ENCODE data around the gene ARL14EPL. TPM values are rescaled to one million over a fixed set of nuclear protein-coding genes. Genes with fewer than 3 reads are reported as not detected.

Gene ARL14EPL
- total RNA-seq, 2 experiments from 2014 or later: not detected

- CTCF ChIA-PET (ENCODE audit: unreplicated experiment): no interaction called here
- Histone ChIP-seq H2AFZ (ENCODE audit: low read length) (no peak overlapping the region), H3K27ac (ENCODE audit: low read depth, low read length, poor library complexity, severe bottlenecking) (no peak overlapping the region), H3K4me3 (ENCODE audit: low read depth, low read length, poor library complexity, severe bottlenecking) (no peak overlapping the region), H3K4me1 (ENCODE audit: insufficient read depth, low read length, poor library complexity, severe bottlenecking) (peaks cover 8% of the 10 kb centered on the region), H3K36me3 (ENCODE audit: insufficient read depth, low read length) (peaks cover 16% of the 10 kb centered on the region), H4K20me1 (ENCODE audit: insufficient read depth, low read length) (no peaks in the 10 kb centered on the region), H3K9me2 (ENCODE audit: insufficient read depth, low read length) (no peaks in the 10 kb centered on the region), H3K4me2 (ENCODE audit: low read length) (no peak overlapping the region), H3K9me3 (ENCODE audit: low read length) (no peaks in the 10 kb centered on the region), H3K79me2 (ENCODE audit: insufficient read depth, low read depth, low read length) (peaks cover 5% of the 10 kb centered on the region; the same call in 1 of the 2 replicates)
- DNase-seq (ENCODE audit: low spot score): no peak
- TF ChIP-seq EZH2phosphoT487 (IDR thresholded peaks at IDR 0.05; ENCODE audit: borderline replicate concordance, low read depth, low read length): no peak
- no peak for TF ChIP-seq CTCF (conservative IDR thresholded peaks at IDR 0.05; ENCODE audit: low read length)
- no TSS peak for BruUV-seq (replicated peaks)
- intact Hi-C loops (cut with micrococcal nuclease; ENCODE audit: unreplicated experiment): loop anchor here (5.0 kb wide), 1 partner anchor 546 kb away; the partner anchor contains the start of gene FEM1C
- POLR2A ChIA-PET: no interaction called here
These were observed 55.8 kb downstream of the ARL14EPL start for GRCh38 chr5:116088062-116088461.

- TF ChIP-seq EZH2phosphoT487 (IDR thresholded peaks at IDR 0.05; ENCODE audit: borderline replicate concordance, low read depth, low read length) (no peak), CTCF (conservative IDR thresholded peaks at IDR 0.05; ENCODE audit: low read length) (no peak)
- H2AFZ ChIP-seq (ENCODE audit: low read length): no peak overlapping the region
- peaks cover 38% of the 10 kb centered on the region for H3K36me3 ChIP-seq (ENCODE audit: insufficient read depth, low read length)
- no peak overlapping the region for H3K4me2 ChIP-seq (ENCODE audit: low read length)
- DNase-seq (ENCODE audit: low spot score): no peak
- H4K20me1 ChIP-seq (ENCODE audit: insufficient read depth, low read length): no peaks in the 10 kb centered on the region
- peaks cover 5% of the 10 kb centered on the region; the same call in 1 of the 2 replicates for H3K79me2 ChIP-seq (ENCODE audit: insufficient read depth, low read depth, low read length)
- H3K27ac ChIP-seq (ENCODE audit: low read depth, low read length, poor library complexity, severe bottlenecking): no peak overlapping the region
- H3K4me3 ChIP-seq (ENCODE audit: low read depth, low read length, poor library complexity, severe bottlenecking): no peak overlapping the region
- CTCF ChIA-PET (ENCODE audit: unreplicated experiment): no interaction called here
- H3K9me3 ChIP-seq (ENCODE audit: low read length): no peaks in the 10 kb centered on the region
- POLR2A ChIA-PET: no interaction called here
- no peaks in the 10 kb centered on the region for H3K4me1 ChIP-seq (ENCODE audit: insufficient read depth, low read length, poor library complexity, severe bottlenecking)
- H3K9me2 ChIP-seq (ENCODE audit: insufficient read depth, low read length): no peaks in the 10 kb centered on the region
- no TSS peak for BruUV-seq (replicated peaks)
- intact Hi-C loops (cut with micrococcal nuclease; ENCODE audit: unreplicated experiment): no loop called here
These were observed 58.0 kb downstream of the ARL14EPL start for GRCh38 chr5:116090302-116090701.

GRCh38 chr5:116091416-116091815 lies 59.1 kb downstream of the ARL14EPL start:
- ChIA-PET POLR2A (interaction anchor here (0.6 kb wide), 1 partner anchor 423 kb away, joined by 3 read pairs; no protein-coding TSS in a partner anchor), CTCF (ENCODE audit: unreplicated experiment) (no interaction called here)
- Histone ChIP-seq H2AFZ (ENCODE audit: low read length) (no peak overlapping the region), H4K20me1 (ENCODE audit: insufficient read depth, low read length) (no peaks in the 10 kb centered on the region), H3K27ac (ENCODE audit: low read depth, low read length, poor library complexity, severe bottlenecking) (no peak overlapping the region), H3K36me3 (ENCODE audit: insufficient read depth, low read length) (peaks cover 39% of the 10 kb centered on the region), H3K4me3 (ENCODE audit: low read depth, low read length, poor library complexity, severe bottlenecking) (no peak overlapping the region), H3K4me1 (ENCODE audit: insufficient read depth, low read length, poor library complexity, severe bottlenecking) (no peaks in the 10 kb centered on the region), H3K9me3 (ENCODE audit: low read length) (no peaks in the 10 kb centered on the region), H3K4me2 (ENCODE audit: low read length) (no peak overlapping the region), H3K9me2 (ENCODE audit: insufficient read depth, low read length) (no peaks in the 10 kb centered on the region), H3K79me2 (ENCODE audit: insufficient read depth, low read depth, low read length) (no peaks in the 10 kb centered on the region)
- intact Hi-C loops (cut with micrococcal nuclease; ENCODE audit: unreplicated experiment): no loop called here
- BruUV-seq (replicated peaks): no TSS peak
- no peak for TF ChIP-seq EZH2phosphoT487 (IDR thresholded peaks at IDR 0.05; ENCODE audit: borderline replicate concordance, low read depth, low read length)
- no peak for TF ChIP-seq CTCF (conservative IDR thresholded peaks at IDR 0.05; ENCODE audit: low read length)
- no peak for DNase-seq (ENCODE audit: low spot score)

Data from OCI-LY7 (cell line).